ENCODE data around the gene SLA2.
"Not testable (repeated sequence)": the region's sequence is repeated elsewhere in the genome, so short reads cannot be mapped to it uniquely, and the experiment has no call there.

The SLA2 gene

GRCh38 chr20:36641506-36641843 lies 4.5 kb downstream of the SLA2 start:
- DNase-seq (ENCODE audit: low read depth): no peak
- in situ Hi-C loops (cut with HindIII; ENCODE audit: low sequenced_read_pairs): loop anchor here (5.0 kb wide), 1 partner anchor 101 kb away; no protein-coding TSS in a partner anchor
- no peak overlapping the region for H3K4me3 ChIP-seq (ENCODE audit: low read depth, low read length)
- TF ChIP-seq, protein P1, sequence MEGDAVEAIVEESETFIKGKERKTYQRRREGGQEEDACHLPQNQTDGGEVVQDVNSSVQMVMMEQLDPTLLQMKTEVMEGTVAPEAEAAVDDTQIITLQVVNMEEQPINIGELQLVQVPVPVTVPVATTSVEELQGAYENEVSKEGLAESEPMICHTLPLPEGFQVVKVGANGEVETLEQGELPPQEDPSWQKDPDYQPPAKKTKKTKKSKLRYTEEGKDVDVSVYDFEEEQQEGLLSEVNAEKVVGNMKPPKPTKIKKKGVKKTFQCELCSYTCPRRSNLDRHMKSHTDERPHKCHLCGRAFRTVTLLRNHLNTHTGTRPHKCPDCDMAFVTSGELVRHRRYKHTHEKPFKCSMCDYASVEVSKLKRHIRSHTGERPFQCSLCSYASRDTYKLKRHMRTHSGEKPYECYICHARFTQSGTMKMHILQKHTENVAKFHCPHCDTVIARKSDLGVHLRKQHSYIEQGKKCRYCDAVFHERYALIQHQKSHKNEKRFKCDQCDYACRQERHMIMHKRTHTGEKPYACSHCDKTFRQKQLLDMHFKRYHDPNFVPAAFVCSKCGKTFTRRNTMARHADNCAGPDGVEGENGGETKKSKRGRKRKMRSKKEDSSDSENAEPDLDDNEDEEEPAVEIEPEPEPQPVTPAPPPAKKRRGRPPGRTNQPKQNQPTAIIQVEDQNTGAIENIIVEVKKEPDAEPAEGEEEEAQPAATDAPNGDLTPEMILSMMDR (IDR thresholded peaks at IDR 0.05; ENCODE audit: low read depth, low read length, missing control alignments): no peak

- in situ Hi-C loops (cut with HindIII; ENCODE audit: low sequenced_read_pairs); DNase-seq (ENCODE audit: low read depth); H3K4me3 ChIP-seq (ENCODE audit: low read depth, low read length): not testable (repeated sequence)
Observed at GRCh38 chr20:36638876-36639400, 7.1 kb downstream of the SLA2 start.

- no peak overlapping the region for H3K4me3 ChIP-seq (ENCODE audit: low read depth, low read length)
- in situ Hi-C loops (cut with HindIII; ENCODE audit: low sequenced_read_pairs): no loop called here
- TF ChIP-seq, protein P1 (IDR thresholded peaks at IDR 0.05; ENCODE audit: low read depth, low read length, missing control alignments): no peak
Observed at GRCh38 chr20:36634342-36634741, 11.7 kb downstream of the SLA2 start.

DNA sequence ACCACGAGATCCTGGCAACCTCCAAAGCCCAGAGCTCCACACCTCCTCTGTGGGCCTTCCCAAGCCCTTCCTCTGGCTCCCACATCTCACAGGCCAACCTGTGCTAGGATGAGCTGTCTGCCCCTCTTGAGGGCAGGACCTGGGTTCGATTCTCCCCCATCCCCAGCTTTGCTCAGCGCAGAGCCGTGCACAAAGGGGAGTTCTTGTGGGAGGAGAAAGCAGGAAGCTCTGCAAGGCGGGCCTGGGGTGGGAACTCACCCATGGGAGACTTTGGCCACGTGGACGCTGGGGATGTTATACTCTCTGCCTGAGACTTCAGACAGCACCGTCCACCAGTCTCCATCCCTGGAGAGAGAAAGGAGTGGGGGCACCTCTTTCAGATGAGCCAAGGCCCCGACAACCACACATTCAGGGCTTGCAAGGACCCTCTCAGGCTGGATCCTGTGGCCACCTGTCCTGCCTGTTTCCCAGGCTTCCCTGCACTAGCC lies 12.7 kb downstream of the SLA2 start:
- no peak for DNase-seq (ENCODE audit: low read depth)
- no peak overlapping the region for H3K4me3 ChIP-seq (ENCODE audit: low read depth, low read length)
- TF ChIP-seq, protein P1 (IDR thresholded peaks at IDR 0.05; ENCODE audit: low read depth, low read length, missing control alignments): no peak
- in situ Hi-C loops (cut with HindIII; ENCODE audit: low sequenced_read_pairs): no loop called here

More at GRCh38 chr20:36634342-36634741, 11.7 kb downstream of the SLA2 start:
- DNase-seq (ENCODE audit: low read depth): no peak

DNA sequence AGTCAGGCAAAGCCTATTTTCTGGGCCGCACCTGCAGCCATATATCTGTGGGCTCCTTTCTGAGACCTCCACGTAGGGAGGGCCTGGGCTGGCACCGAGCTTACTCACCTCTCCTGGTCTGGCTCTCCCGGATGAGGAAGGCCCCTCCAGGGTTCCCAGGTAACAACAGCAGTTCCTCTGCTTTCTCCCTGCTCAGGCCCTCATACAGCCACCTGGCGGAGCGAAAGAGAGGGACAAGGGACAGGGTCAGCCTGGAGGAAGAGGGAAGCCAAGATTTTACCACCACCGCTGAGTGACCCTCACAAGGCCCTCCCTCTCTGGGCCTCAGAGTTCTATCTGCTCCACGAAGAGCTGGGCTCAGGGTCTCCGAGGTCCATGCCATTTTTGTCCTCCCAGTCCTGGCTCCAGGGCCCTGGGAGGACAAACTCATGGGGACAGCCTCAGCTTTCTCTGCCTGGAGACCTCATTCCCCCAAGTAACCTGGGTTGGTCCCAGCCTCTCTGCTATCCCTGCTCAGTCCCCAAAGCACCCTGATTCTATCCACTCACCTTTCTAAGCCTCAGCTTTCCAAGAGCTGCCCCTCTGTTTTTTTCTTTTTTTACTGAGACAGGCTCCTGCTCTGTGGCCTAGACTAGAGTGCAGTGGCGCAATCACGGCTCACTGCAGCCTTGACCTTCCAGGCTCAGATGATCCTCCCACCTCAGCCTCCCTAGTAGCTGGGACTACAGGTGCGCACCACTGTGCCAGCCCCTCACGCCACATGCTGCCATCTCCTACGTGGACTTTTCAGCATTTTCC lies 13.3 kb downstream of the SLA2 start:
- no peak overlapping the region for H3K4me3 ChIP-seq (ENCODE audit: low read depth, low read length)
- in situ Hi-C loops (cut with HindIII; ENCODE audit: low sequenced_read_pairs): no loop called here
- DNase-seq (ENCODE audit: low read depth): no peak
- TF ChIP-seq, protein P1 (IDR thresholded peaks at IDR 0.05; ENCODE audit: low read depth, low read length, missing control alignments): no peak

DNA sequence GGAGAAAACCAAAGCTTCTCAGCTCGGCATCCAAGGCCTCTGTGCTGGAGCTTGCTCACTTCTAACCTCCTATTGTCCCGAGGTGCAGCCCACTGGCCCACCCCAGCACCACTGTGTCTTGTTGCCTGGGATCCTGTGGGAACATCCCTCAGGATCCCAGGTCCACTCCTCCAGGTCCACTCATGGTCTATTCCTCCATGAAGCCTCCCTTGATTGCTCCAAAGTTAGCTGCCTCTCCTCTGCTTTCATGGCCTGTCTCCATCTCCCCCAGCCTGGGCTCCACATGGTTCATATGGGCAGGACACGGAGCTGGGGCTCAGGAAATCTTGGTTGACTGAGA lies 13.9 kb downstream of the SLA2 start:
- DNase-seq (ENCODE audit: low read depth): no peak
- H3K4me3 ChIP-seq (ENCODE audit: low read depth, low read length): no peak overlapping the region
- in situ Hi-C loops (cut with HindIII; ENCODE audit: low sequenced_read_pairs): no loop called here
- TF ChIP-seq, protein P1 (IDR thresholded peaks at IDR 0.05; ENCODE audit: low read depth, low read length, missing control alignments): no peak

GRCh38 chr20:36631646-36632045 lies 14.3 kb downstream of the SLA2 start:
- in situ Hi-C loops (cut with HindIII; ENCODE audit: low sequenced_read_pairs): no loop called here

More at GRCh38 chr20:36631646-36632045, 14.3 kb downstream of the SLA2 start:
- TF ChIP-seq, protein P1 (IDR thresholded peaks at IDR 0.05; ENCODE audit: low read depth, low read length, missing control alignments): no peak
- no peak for DNase-seq (ENCODE audit: low read depth)
- no peak overlapping the region for H3K4me3 ChIP-seq (ENCODE audit: low read depth, low read length)
